Bronchial epithelial cell (primary cell): ENCODE measurements around the gene TBPL1. TPM values are rescaled to one million over a fixed set of nuclear protein-coding genes. Genes with fewer than 3 reads are reported as not detected.

Source experiments
- DNase-seq: peaks from one replicate; pipeline ENCODE4 v3.0.0-alpha.2; 2010; ENCODE audit warnings: low read depth
- FAIRE-seq: peaks from 2 replicates; lab custom pipeline; 2011; peaks lifted over from hg19 to GRCh38; lab: Jason Lieb, UNC
- H3K27me3 ChIP-seq: 2 replicates; pipeline ENCODE4 v1.5.1; 2011; ENCODE audit warnings: low read length; ENCODE audit not compliant: control insufficient read depth, insufficient read depth
- H3K36me3 ChIP-seq: 2 replicates; pipeline ENCODE4 v1.5.1; 2011; ENCODE audit warnings: low read length; ENCODE audit not compliant: control insufficient read depth, insufficient read depth
- H3K4me3 ChIP-seq: 2 replicates; pipeline ENCODE4 v1.5.1; 2011; ENCODE audit warnings: mild to moderate bottlenecking, low read depth, low read length, control low read depth
- total RNA-seq: library from RNA; depleted of rRNA; stranded (reverse); fragments of >200 nt; gene quantifications from 2 replicates; pipeline ENCODE4 v1.2.1, GENCODE V29; 2014
- TF ChIP-seq, protein P1 (sequence below): IDR thresholded peaks from 2 replicates; pipeline ENCODE4 v1.5.1; 2011; ENCODE audit warnings: mild to moderate bottlenecking, moderate library complexity, low read length, control low read depth, inconsistent platforms; ENCODE audit not compliant: insufficient read depth, severe bottlenecking

TBPL1 gene
- total RNA-seq, 1 donor from 2014 or later = 18.4 TPM

- TF ChIP-seq, protein P1, sequence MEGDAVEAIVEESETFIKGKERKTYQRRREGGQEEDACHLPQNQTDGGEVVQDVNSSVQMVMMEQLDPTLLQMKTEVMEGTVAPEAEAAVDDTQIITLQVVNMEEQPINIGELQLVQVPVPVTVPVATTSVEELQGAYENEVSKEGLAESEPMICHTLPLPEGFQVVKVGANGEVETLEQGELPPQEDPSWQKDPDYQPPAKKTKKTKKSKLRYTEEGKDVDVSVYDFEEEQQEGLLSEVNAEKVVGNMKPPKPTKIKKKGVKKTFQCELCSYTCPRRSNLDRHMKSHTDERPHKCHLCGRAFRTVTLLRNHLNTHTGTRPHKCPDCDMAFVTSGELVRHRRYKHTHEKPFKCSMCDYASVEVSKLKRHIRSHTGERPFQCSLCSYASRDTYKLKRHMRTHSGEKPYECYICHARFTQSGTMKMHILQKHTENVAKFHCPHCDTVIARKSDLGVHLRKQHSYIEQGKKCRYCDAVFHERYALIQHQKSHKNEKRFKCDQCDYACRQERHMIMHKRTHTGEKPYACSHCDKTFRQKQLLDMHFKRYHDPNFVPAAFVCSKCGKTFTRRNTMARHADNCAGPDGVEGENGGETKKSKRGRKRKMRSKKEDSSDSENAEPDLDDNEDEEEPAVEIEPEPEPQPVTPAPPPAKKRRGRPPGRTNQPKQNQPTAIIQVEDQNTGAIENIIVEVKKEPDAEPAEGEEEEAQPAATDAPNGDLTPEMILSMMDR = no peak
- FAIRE-seq = no peak
- no peaks in the 10 kb centered on the region for H3K27me3 ChIP-seq
- DNase-seq = peak; percentile 57
- H3K4me3 ChIP-seq = no peak overlapping the region
- no peaks in the 10 kb centered on the region for H3K36me3 ChIP-seq
Observed at GRCh38 chr6:134034961-134035822, 82.2 kb downstream of the TBPL1 start.

DNA sequence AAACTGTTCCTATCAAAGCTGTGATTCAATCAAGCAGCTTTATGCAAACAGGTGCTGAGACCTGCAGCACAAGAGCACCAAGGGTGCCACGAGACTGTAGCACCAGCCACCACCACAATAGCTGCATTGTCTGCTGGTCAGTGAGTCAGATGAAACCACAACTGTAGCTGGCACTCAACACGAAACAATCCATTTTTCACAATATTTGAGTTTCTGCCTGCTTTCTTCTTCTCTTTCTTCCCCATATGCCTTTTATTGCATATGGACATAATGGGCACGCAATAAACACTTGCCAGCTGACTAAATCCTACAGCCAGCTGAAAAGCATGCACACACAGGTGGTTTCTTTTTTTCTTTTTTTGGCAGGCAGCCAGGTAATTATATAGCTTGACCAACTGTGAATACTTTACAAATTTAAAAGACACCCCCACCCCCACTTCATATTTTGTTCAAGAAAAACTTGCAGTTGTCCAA, 82.8 kb downstream of the TBPL1 start:
- Histone ChIP-seq H3K4me3 (no peak overlapping the region), H3K36me3 (no peaks in the 10 kb centered on the region), H3K27me3 (no peaks in the 10 kb centered on the region)
- DNase-seq (peak; percentile 85), FAIRE-seq (no peak)
- TF ChIP-seq, protein P1 = no peak

DNA sequence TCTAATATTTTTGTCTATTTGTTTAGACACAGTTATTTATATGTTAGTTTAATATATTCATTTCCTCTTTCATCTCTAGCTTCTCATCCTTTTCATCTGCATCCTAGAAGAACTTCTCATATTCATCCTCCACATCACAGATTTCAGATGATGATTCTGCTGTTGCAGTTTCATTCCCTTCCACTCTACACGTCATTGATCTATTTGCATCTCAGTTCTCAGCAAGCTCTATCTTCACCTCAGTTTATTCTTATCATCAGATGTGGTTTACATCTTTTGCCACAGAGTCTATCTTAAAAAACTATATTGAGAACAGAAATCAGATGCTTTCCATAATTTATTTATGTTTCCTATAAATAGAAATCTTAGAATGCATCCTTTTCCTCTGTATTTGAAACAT, 86.1 kb downstream of the TBPL1 start:
- DNase-seq (no peak), FAIRE-seq (no peak)
- no peak overlapping the region for H3K4me3 ChIP-seq
- TF ChIP-seq, protein P1 = no peak
- no peaks in the 10 kb centered on the region for H3K27me3 ChIP-seq
- no peaks in the 10 kb centered on the region for H3K36me3 ChIP-seq

Other genes with a start within 250 kb of the TBPL1 start
- 0.26 TPM in 1 of 2 replicates, not detected in the other for gene TCF21, start 64.1 kb upstream of the TBPL1 start, total RNA-seq
- 0.51 and 0.53 TPM in 2 replicates for gene SLC2A12, start 99.4 kb downstream of the TBPL1 start, total RNA-seq